Testis (tissue), 2 donors: ENCODE data around the gene CD80.
"Not testable (repeated sequence)": the region's sequence is repeated elsewhere in the genome, so short reads cannot be mapped to it uniquely, and the experiment has no call there.

Experiments
- CTCF ChIP-seq, 3 experiments: fragments of 450-650 bp in 2 of 3; fragments of 200-600 bp in 1 of 3; sonication (generic) in 1 of 3; IDR thresholded peaks; one replicate each; pipeline ENCODE4 v1.5.1; 2016 to 2019; ENCODE audit warnings: antibody characterized with exemption in 3 of 3, mild to moderate bottlenecking in 2 of 3, moderate library complexity in 1 of 3
- POLR2A ChIP-seq: fragments of 450-650 bp; IDR thresholded peaks from one replicate; pipeline ENCODE4 v1.6.1; 2017; ENCODE audit warnings: antibody characterized with exemption, mild to moderate bottlenecking, moderate library complexity

- not testable (repeated sequence) for TF ChIP-seq CTCF (IDR thresholded peaks at IDR 0.05); POLR2A
Measured at GRCh38 chr3:119594929-119595328, 35.5 kb upstream of the CD80 start.
